ENCODE results near the gene LYSMD1.

DNA sequence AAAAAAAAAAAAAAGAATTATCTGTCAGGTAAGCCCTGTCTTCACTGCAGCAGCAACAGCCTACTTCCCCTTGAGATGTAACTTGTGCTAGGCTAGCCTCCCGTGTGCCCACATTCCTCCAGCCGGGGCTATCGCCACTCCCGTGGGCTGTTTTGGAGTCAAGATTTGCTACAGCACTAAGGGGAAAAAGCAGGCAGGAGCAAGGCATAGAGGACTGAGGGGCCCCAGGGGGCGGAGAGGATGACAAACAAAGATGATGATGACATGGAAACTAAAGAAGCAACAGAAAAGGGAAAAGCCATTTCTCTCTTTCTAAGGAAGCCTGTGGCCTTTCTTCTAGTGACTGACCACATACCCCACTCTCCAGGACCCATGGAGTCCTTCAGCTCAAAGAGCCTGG, 7.4 kb downstream of the LYSMD1 start:
- TF ChIP-seq CTCF (IDR thresholded peaks at IDR 0.05; ENCODE audit: poor library complexity) = no peak
- TF ChIP-seq EZH2phosphoT487 (IDR thresholded peaks at IDR 0.05; ENCODE audit: low read depth, severe bottlenecking, unreplicated experiment) = no peak
- no peak for TF ChIP-seq EZH2 (IDR thresholded peaks at IDR 0.05; ENCODE audit: borderline replicate concordance)

Data from hepatocyte (in vitro differentiated cells).